Right lobe of liver (tissue), 4 donors: ENCODE measurements around the gene ATPAF1.

Source experiments
- POLR2A ChIP-seq: fragments of 450-650 bp; IDR thresholded peaks from one replicate; pipeline ENCODE4 v1.6.1; 2017; ENCODE audit warnings: antibody characterized with exemption, mild to moderate bottlenecking
- TF ChIP-seq, protein P1 (sequence below), 4 donors: fragments of 200-600 bp in 3 of 4; fragments of 450-650 bp in 1 of 4; IDR thresholded peaks; one replicate each; pipeline versions ENCODE4 v1.5.1 to v1.8.0; 2016 to 2022; ENCODE audit warnings: antibody characterized with exemption in 4 of 4, mild to moderate bottlenecking in 2 of 4
- donor health status: DM: no; HTN: no; CAD: no.
- donor health status: DM: no; HTN: no; CAD: no.
- donor health status: DM: no; HTN: yes; CAD: no.

DNA sequence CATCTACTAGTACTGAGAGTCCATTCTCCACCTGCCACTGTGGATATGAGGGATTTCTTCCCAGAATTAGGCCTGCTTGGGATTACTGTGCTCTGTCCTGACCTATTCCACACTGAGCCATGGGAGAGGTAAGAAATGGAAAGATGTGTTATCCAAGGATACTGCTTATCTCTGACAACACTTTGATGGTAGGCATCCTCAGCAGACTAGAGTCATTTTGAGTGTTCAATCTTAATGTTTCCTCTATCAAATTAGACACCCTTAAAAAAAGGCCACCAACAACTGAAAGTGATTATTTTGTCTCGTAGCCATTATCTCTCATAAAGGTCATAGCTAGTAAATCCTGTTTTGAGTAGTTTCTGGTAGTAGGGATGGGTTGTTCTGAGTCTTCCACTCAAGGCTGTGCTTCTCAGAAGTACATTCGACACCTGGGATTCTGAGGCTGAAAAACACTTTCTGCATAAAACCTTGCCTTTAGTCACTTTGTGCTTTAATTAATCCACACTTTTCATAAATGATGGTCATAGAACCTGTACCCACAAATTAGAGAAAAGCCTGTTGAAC, 8.8 kb downstream of the ATPAF1 start:
- TF ChIP-seq, protein P1, sequence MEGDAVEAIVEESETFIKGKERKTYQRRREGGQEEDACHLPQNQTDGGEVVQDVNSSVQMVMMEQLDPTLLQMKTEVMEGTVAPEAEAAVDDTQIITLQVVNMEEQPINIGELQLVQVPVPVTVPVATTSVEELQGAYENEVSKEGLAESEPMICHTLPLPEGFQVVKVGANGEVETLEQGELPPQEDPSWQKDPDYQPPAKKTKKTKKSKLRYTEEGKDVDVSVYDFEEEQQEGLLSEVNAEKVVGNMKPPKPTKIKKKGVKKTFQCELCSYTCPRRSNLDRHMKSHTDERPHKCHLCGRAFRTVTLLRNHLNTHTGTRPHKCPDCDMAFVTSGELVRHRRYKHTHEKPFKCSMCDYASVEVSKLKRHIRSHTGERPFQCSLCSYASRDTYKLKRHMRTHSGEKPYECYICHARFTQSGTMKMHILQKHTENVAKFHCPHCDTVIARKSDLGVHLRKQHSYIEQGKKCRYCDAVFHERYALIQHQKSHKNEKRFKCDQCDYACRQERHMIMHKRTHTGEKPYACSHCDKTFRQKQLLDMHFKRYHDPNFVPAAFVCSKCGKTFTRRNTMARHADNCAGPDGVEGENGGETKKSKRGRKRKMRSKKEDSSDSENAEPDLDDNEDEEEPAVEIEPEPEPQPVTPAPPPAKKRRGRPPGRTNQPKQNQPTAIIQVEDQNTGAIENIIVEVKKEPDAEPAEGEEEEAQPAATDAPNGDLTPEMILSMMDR (IDR thresholded peaks at IDR 0.05), result no peak
- no peak for TF ChIP-seq POLR2A
